Smooth muscle cell (in vitro differentiated cells): Measurements from ENCODE around the gene ABHD16A. TPM values are rescaled to one million over a fixed set of nuclear protein-coding genes. Genes with fewer than 3 reads are reported as not detected.

ENCODE experiments used
- DNase-seq: peaks from one replicate; lab custom pipeline; 2025; ENCODE audit not compliant: unreplicated experiment; lab: John Stamatoyannopoulos, UW
- H2AFZ ChIP-seq: fragments of 200-600 bp; sonication (generic); 2 replicates; pipeline ENCODE4 v1.6.0; 2016; ENCODE audit warnings: antibody characterized with exemption, low read depth, mild to moderate bottlenecking
- H3F3A ChIP-seq: fragments of 200-600 bp; sonication (generic); 2 replicates; pipeline ENCODE4 v1.6.0; 2017; ENCODE audit warnings: antibody characterized with exemption, low read depth
- H3K27ac ChIP-seq: fragments of 200-600 bp; sonication (generic); 2 replicates; pipeline ENCODE4 v1.5.1; 2016; ENCODE audit warnings: low read depth, mild to moderate bottlenecking
- H3K27me3 ChIP-seq: fragments of 200-600 bp; sonication (generic); 2 replicates; pipeline ENCODE4 v1.6.1; 2016; ENCODE audit warnings: low read depth, mild to moderate bottlenecking
- H3K36me3 ChIP-seq: fragments of 200-600 bp; sonication (generic); 2 replicates; pipeline ENCODE4 v1.5.1; 2016; ENCODE audit warnings: low read depth
- H3K4me1 ChIP-seq: fragments of 200-600 bp; sonication (generic); 2 replicates; pipeline ENCODE4 v1.5.1; 2016; ENCODE audit warnings: low read depth
- H3K4me2 ChIP-seq: fragments of 200-600 bp; sonication (generic); 2 replicates; pipeline ENCODE4 v1.6.0; 2016; ENCODE audit warnings: mild to moderate bottlenecking
- H3K4me3 ChIP-seq: fragments of 200-600 bp; sonication (generic); 2 replicates; pipeline ENCODE4 v1.5.1; 2016; ENCODE audit warnings: mild to moderate bottlenecking
- H3K79me2 ChIP-seq: fragments of 200-600 bp; sonication (generic); 2 replicates; pipeline ENCODE4 v1.6.0; 2016; ENCODE audit warnings: low read depth, mild to moderate bottlenecking
- H3K9ac ChIP-seq: fragments of 200-600 bp; sonication (generic); 2 replicates; pipeline ENCODE4 v1.6.0; 2016; ENCODE audit warnings: low read depth
- H3K9me3 ChIP-seq: fragments of 200-600 bp; sonication (generic); replicated peaks from 2 replicates; pipeline ENCODE4 v1.5.1; 2016; ENCODE audit warnings: low read depth
- H4K20me1 ChIP-seq: fragments of 200-600 bp; sonication (generic); 2 replicates; pipeline ENCODE4 v1.6.0; 2016; ENCODE audit warnings: low read depth
- CTCF ChIP-seq: fragments of 200-600 bp; sonication (generic); IDR thresholded peaks from 2 replicates; pipeline ENCODE4 v1.5.1; 2017; ENCODE audit warnings: borderline replicate concordance, mild to moderate bottlenecking, antibody characterized with exemption; ENCODE audit not compliant: insufficient read depth, poor library complexity, severe bottlenecking
- WGBS: methylation state at CpG from one replicate; pipeline ENCODE4 v1.1.7; 2016; ENCODE audit warnings: low lambda C conversion rate; 5-methylcytosine and 5-hydroxymethylcytosine counted together
- polyA plus RNA-seq: library from polyadenylated mRNA; unstranded; fragments of >200 nt; fragmentation: Nextera tagmentation; extraction: Ambion mirVana; gene quantifications from 2 replicates; pipeline ENCODE4 v1.2.1, GENCODE V29; 2016
- total RNA-seq: library from RNA; depleted of rRNA; stranded (reverse); fragments of >200 nt; gene quantifications from 2 replicates; pipeline ENCODE4 v1.2.3, GENCODE V29; 2014

ABHD16A gene
- total and polyA plus RNA-seq, 2 experiments from 2014 or later = 24.9 to 39.9 TPM

DNA sequence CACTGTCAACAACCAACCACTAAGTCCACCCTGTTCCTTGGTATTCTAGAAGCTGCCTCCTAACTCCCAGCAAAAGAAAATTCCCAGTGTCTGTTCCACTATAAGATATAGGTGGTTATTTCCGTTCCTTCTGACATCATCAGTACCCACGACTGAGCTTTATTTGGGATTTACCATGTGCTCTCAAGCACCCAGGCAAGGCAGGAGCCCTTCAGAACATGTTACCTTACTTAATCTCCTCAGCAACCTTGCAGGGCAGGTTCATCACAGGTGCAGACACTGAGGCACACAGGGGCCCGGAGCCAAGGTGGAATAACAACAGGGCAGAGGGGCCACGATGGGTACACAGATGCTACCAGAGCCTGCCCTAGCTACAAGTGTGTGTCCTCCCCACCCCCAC lies 10.8 kb downstream of the ABHD16A start:
- WGBS = 92% methylated on average over 4 of the region's 4 CpGs
- DNase-seq = no peak
- no peaks in the 10 kb centered on the region for H4K20me1 ChIP-seq
- H3K4me2 ChIP-seq = no peak overlapping the region
- no peaks in the 10 kb centered on the region for H3K36me3 ChIP-seq
- H3K4me3 ChIP-seq = no peak overlapping the region
- no peak overlapping the region for H2AFZ ChIP-seq
- no peak overlapping the region for H3K27ac ChIP-seq
- no peak overlapping the region for H3K9ac ChIP-seq
- H3K27me3 ChIP-seq = no peaks in the 10 kb centered on the region
- H3K79me2 ChIP-seq = no peaks in the 10 kb centered on the region
- TF ChIP-seq CTCF = no peak
- H3K4me1 ChIP-seq = no peaks in the 10 kb centered on the region
- H3F3A ChIP-seq = no peaks in the 10 kb centered on the region
- H3K9me3 ChIP-seq = no peaks in the 10 kb centered on the region

DNA sequence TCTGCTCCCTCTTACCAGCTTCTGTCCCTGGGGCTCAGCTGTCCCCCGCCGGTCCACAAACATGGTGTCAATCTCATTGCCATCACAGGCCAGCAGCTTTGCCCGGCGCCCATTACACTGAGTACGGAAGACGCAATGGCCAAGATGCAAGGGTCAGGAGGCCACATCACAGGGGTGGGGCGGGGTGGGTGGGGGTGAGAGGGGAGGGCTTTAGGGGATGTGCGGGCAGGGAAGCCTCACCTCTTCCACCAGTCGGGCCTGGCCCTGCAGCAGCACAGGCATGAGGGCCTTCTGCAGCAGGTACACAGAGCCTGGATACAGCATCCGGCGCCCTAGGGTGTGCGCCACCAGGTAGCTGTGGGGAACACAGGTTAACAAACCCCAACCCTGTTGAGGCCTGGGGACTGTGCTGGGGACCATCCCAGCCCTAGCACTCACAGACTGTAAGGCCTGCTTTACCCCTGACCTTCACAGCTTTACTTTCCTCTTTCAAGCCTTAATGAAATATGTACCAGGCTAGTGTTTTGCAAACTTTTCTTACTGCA lies 11.5 kb downstream of the ABHD16A start:
- no peaks in the 10 kb centered on the region for H4K20me1 ChIP-seq
- WGBS = 96% methylated on average over 12 of the region's 12 CpGs
- no peak overlapping the region for H3K9ac ChIP-seq
- no peak for TF ChIP-seq CTCF
- DNase-seq = no peak
- H2AFZ ChIP-seq = no peak overlapping the region
- no peaks in the 10 kb centered on the region for H3K79me2 ChIP-seq
- H3K9me3 ChIP-seq = no peaks in the 10 kb centered on the region
- H3K4me2 ChIP-seq = no peak overlapping the region
- H3K4me1 ChIP-seq = no peaks in the 10 kb centered on the region
- no peaks in the 10 kb centered on the region for H3K27me3 ChIP-seq
- no peak overlapping the region for H3K4me3 ChIP-seq
- no peak overlapping the region for H3K27ac ChIP-seq
- no peaks in the 10 kb centered on the region for H3K36me3 ChIP-seq
- H3F3A ChIP-seq = no peaks in the 10 kb centered on the region

DNA sequence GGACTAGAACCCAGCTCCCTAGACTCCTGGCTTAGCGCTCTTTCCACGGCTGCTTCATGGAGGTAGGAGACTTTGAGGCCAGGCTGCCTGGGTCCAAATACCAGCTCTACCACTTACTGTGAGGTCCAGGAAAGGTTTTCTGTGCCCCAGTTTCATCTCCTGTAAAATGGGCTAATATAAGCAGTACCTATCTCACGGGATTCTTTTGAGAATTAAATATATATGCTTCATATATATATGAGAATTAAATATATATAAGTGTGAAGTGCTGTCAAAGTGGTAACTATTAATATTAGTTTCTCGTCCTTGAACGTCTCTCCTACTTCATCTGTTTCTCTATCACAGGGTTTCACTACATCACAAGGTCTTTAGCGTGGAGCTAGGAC lies 12.1 kb downstream of the ABHD16A start:
- no peak for DNase-seq
- Histone ChIP-seq H3K9me3 (no peaks in the 10 kb centered on the region), H3K36me3 (no peaks in the 10 kb centered on the region), H3K27ac (no peak overlapping the region), H4K20me1 (no peaks in the 10 kb centered on the region), H3K4me3 (no peak overlapping the region), H3K27me3 (no peaks in the 10 kb centered on the region), H2AFZ (no peak overlapping the region), H3K79me2 (no peaks in the 10 kb centered on the region), H3K4me1 (no peaks in the 10 kb centered on the region), H3F3A (no peaks in the 10 kb centered on the region), H3K4me2 (no peak overlapping the region), H3K9ac (no peak overlapping the region)
- no peak for TF ChIP-seq CTCF
- 94% methylated on average over 6 of the region's 6 CpGs for WGBS

DNA sequence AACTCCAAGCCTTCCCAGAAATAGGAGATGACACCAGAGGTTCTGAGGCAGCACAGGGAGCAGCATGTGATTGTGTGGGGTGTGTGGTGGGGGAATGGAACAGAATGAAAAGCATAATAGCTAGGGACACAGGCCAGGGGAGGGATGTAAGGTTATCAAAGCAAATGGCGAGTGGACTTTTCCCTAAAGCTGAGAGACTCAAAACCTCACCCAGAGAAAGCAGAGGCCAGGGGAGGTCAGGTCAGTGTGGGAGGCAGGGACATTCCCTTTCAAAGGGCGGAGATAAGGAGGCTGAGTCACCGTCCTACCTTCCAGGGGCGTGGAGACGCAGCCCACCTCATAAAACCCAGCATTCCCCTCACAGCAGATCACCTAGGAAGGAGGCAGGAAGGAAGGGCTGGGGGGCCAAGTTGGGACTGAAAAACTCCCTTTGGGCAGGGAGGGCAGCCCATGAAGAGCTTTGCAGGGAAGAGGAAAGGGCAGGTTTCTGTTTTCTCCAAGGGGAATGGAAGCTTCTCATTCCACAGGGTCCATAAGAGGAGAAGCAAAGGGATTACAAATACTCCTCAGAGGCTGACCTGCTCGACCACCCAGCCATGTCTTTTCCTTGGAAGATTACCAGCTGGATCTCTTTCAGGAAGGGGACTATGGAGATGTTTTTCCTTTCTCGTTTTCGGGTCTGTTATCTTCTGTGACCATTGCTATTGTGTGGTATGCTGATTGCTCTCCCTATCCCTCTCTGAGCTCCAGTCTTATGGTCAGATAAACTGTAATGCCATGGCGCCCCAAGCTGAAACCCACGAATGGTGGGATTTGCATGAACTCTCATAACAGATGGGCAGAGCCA lies 12.7 kb downstream of the ABHD16A start:
- Histone ChIP-seq H3K9ac (no peak overlapping the region), H3K4me3 (no peak overlapping the region), H3K27me3 (no peaks in the 10 kb centered on the region), H2AFZ (no peak overlapping the region), H3K79me2 (no peaks in the 10 kb centered on the region), H3K4me2 (no peak overlapping the region), H3K4me1 (no peaks in the 10 kb centered on the region), H3K27ac (no peak overlapping the region), H3K9me3 (no peaks in the 10 kb centered on the region), H4K20me1 (no peaks in the 10 kb centered on the region), H3K36me3 (no peaks in the 10 kb centered on the region), H3F3A (no peaks in the 10 kb centered on the region)
- WGBS = 58% methylated on average over 10 of the region's 10 CpGs
- DNase-seq = no peak
- no peak for TF ChIP-seq CTCF
